Nasal cavity respiratory epithelium epithelial cell of viscerocranial mucosa (primary cell): ENCODE results near the gene RPS15. TPM values are rescaled to one million over a fixed set of nuclear protein-coding genes. Genes with fewer than 3 reads are reported as not detected.

ENCODE experiments used
- total RNA-seq: library from RNA; depleted of rRNA; stranded (reverse); fragments of >200 nt; gene quantifications from 2 replicates; pipeline ENCODE4 v1.2.3, GENCODE V29; 2014

The RPS15 gene
- total RNA-seq: 288 and 442 TPM in 2 replicates

GRCh38 chr19:1438035-1438932, at the start of gene RPS15:
Gene RPS15 (plus strand): TSS chr19:1438396. CDS start chr19:1438426, 30 bp downstream.

GRCh38 chr19:1401138-1401888, 36.9 kb upstream of the RPS15 start, which contains the start of gene GAMT:
Gene GAMT (minus strand): TSS chr19:1401542. CDS start chr19:1401476, 66 bp downstream.

GRCh38 chr19:1407528-1408299, 30.5 kb upstream of the RPS15 start, which contains the start of gene DAZAP1:
Gene DAZAP1 (plus strand): TSS chr19:1407586. CDS start chr19:1407774, 188 bp downstream.

GRCh38 chr19:1449467-1450442, 11.6 kb downstream of the RPS15 start, which contains the start of gene APC2:
Gene APC2 (plus strand): TSS chr19:1450121. CDS start chr19:1453002, 2,881 bp downstream.

GRCh38 chr19:1478934-1479707, 40.9 kb downstream of the RPS15 start, which contains the start of gene C19orf25:
Gene C19orf25 (minus strand): TSS chr19:1479215. CDS start chr19:1478903, 312 bp downstream.

Other genes starting within 250 kb of the RPS15 start
- 110 and 132 TPM in 2 replicates for gene STK11, start 232.6 kb upstream of the RPS15 start, total RNA-seq
- 2.4 and 6.0 TPM in 2 replicates for gene CBARP, start 200.4 kb upstream of the RPS15 start, total RNA-seq
- 6.5 and 28.9 TPM in 2 replicates for gene ATP5F1D, start 196.6 kb upstream of the RPS15 start, total RNA-seq
- 32.1 and 46.6 TPM in 2 replicates for gene MIDN, start 189.8 kb upstream of the RPS15 start, total RNA-seq
- gene CIRBP, start 169.1 kb upstream of the RPS15 start, total RNA-seq: 82.7 and 181 TPM in 2 replicates
- 22.5 and 35.5 TPM in 2 replicates for gene FAM174C, start 162.9 kb upstream of the RPS15 start, total RNA-seq
- not detected in 2 replicates for gene EFNA2, start 152.5 kb upstream of the RPS15 start, total RNA-seq
- gene NDUFS7, start 54.5 kb upstream of the RPS15 start, total RNA-seq: 64.0 and 67.3 TPM in 2 replicates
- gene GAMT, start 36.9 kb upstream of the RPS15 start, total RNA-seq: 2.4 and 26.9 TPM in 2 replicates
- gene DAZAP1, start 30.8 kb upstream of the RPS15 start, total RNA-seq: 58.0 and 108 TPM in 2 replicates
- 0.14 and 0.34 TPM in 2 replicates for gene APC2, start 11.7 kb downstream of the RPS15 start, total RNA-seq
- 29.7 and 32.3 TPM in 2 replicates for gene C19orf25, start 40.8 kb downstream of the RPS15 start, total RNA-seq
- gene PCSK4, start 52.0 kb downstream of the RPS15 start, total RNA-seq: 0.68 and 1.2 TPM in 2 replicates
- 1.4 and 4.2 TPM in 2 replicates for gene REEP6, start 52.8 kb downstream of the RPS15 start, total RNA-seq
- gene ADAMTSL5, start 74.6 kb downstream of the RPS15 start, total RNA-seq: 3.1 and 8.6 TPM in 2 replicates
- gene PLK5, start 85.7 kb downstream of the RPS15 start, total RNA-seq: not detected in 2 replicates
- gene MEX3D, start 129.9 kb downstream of the RPS15 start, total RNA-seq: 34.9 and 56.7 TPM in 2 replicates
- 85.4 and 101 TPM in 2 replicates for gene MBD3, start 154.5 kb downstream of the RPS15 start, total RNA-seq
- 53.5 and 116 TPM in 2 replicates for gene UQCR11, start 167.1 kb downstream of the RPS15 start, total RNA-seq
- 82.7 and 196 TPM in 2 replicates for gene TCF3, start 214.2 kb downstream of the RPS15 start, total RNA-seq